Endodermal cell (in vitro differentiated cells): Measurements from ENCODE around the gene XYLT1. TPM values are rescaled to one million over a fixed set of nuclear protein-coding genes. Genes with fewer than 3 reads are reported as not detected.

Experiments used
- DNase-seq: peaks from one replicate; pipeline ENCODE4 v3.0.0-alpha.2; 2017
- H3K27ac ChIP-seq: 2 replicates; pipeline ENCODE4 v1.5.1; 2013; ENCODE audit warnings: mild to moderate bottlenecking, low read depth, low read length, moderate library complexity
- H3K27me3 ChIP-seq: 2 replicates; pipeline ENCODE4 v1.6.1; 2013; ENCODE audit warnings: mild to moderate bottlenecking, low read length, moderate library complexity; ENCODE audit not compliant: insufficient read depth, control insufficient read depth, poor library complexity, severe bottlenecking
- H3K36me3 ChIP-seq: 2 replicates; pipeline ENCODE4 v1.7.0; 2013; ENCODE audit warnings: mild to moderate bottlenecking, low read length, moderate library complexity; ENCODE audit not compliant: control insufficient read depth, insufficient read depth
- H3K4me1 ChIP-seq: one replicate; pipeline ENCODE4 v1.7.0; 2013; ENCODE audit warnings: low read length; ENCODE audit not compliant: control insufficient read depth, insufficient read depth
- H3K4me3 ChIP-seq: 2 replicates; pipeline ENCODE4 v1.5.1; 2013; ENCODE audit warnings: mild to moderate bottlenecking, low read length, moderate library complexity
- H3K9ac ChIP-seq: 2 replicates; pipeline ENCODE4 v1.6.1; 2013; ENCODE audit warnings: mild to moderate bottlenecking, low read length, moderate library complexity; ENCODE audit not compliant: poor library complexity, severe bottlenecking; ENCODE audit errors: extremely low read depth
- H3K9me3 ChIP-seq: 2 replicates; pipeline ENCODE4 v1.6.1; 2013; ENCODE audit warnings: mild to moderate bottlenecking, low read length, moderate library complexity; ENCODE audit not compliant: control insufficient read depth
- H3K27ac Mint-ChIP-seq: 2 replicates; pipeline ENCODE4 v1.8.0; 2020; ENCODE audit warnings: mixed read lengths
- H3K27me3 Mint-ChIP-seq: 2 replicates; pipeline ENCODE4 v1.8.0; 2021; ENCODE audit warnings: mild to moderate bottlenecking, mixed read lengths; ENCODE audit not compliant: insufficient read depth
- H3K36me3 Mint-ChIP-seq: 2 replicates; pipeline ENCODE4 v1.8.0; 2020; ENCODE audit warnings: low read depth, mixed read lengths
- H3K4me1 Mint-ChIP-seq: 2 replicates; pipeline ENCODE4 v1.8.0; 2020; ENCODE audit warnings: mixed read lengths
- H3K4me3 Mint-ChIP-seq: 2 replicates; pipeline ENCODE4 v1.8.0; 2020; ENCODE audit warnings: mild to moderate bottlenecking, moderate library complexity, mixed read lengths
- H3K9me3 Mint-ChIP-seq: 2 replicates; pipeline ENCODE4 v1.8.0; 2020; ENCODE audit warnings: mild to moderate bottlenecking, mixed read lengths
- CTCF ChIP-seq: fragments of 200-600 bp; sonication (generic); conservative IDR thresholded peaks from 2 replicates; pipeline ENCODE4 v1.5.0; 2021; ENCODE audit warnings: antibody characterized with exemption, mild to moderate bottlenecking
- WGBS, 2 experiments: methylation state at CpG; one replicate each; pipeline versions ENCODE4 v1.1.5 to v1.1.7; 2013; ENCODE audit warnings: missing lambda C conversion rate in 2 of 2, mixed read lengths in 1 of 2; ENCODE audit not compliant: insufficient coverage in 1 of 2, insufficient read length in 1 of 2; 5-methylcytosine and 5-hydroxymethylcytosine counted together
- total RNA-seq, 2 donors: library from RNA; stranded (reverse); fragmentation: NEBNext Ultra II Directional in 1 of 2; extraction: Animal tissue kit (Norgen Biotek cat#: 25700) in 1 of 2; gene quantifications; 2 replicates in 1 of 2; 3 replicates in 1 of 2; pipeline ENCODE4 v1.2.1, GENCODE V29; 2021

The XYLT1 gene
- total RNA-seq, 2 donors from 2014 or later, result 26.8 to 28.5 TPM

- TF ChIP-seq CTCF, result no peak
- H3K4me1 ChIP-seq, result no peaks in the 10 kb centered on the region
- no peaks in the 10 kb centered on the region for H3K36me3 ChIP-seq
- no peaks in the 10 kb centered on the region for H3K27me3 Mint-ChIP-seq
- no peak for DNase-seq
- H3K36me3 Mint-ChIP-seq, result no peaks in the 10 kb centered on the region
- no peaks in the 10 kb centered on the region for H3K27me3 ChIP-seq
- H3K4me1 Mint-ChIP-seq, result no peaks in the 10 kb centered on the region
- H3K9me3 ChIP-seq, result no peaks in the 10 kb centered on the region
- H3K9ac ChIP-seq, result no peak overlapping the region
- no peak overlapping the region for H3K27ac ChIP-seq
- no peak overlapping the region for H3K4me3 ChIP-seq
- no peak overlapping the region for H3K4me3 Mint-ChIP-seq
- no peaks in the 10 kb centered on the region for H3K9me3 Mint-ChIP-seq
- 86 to 96% methylated on average over 7 of the region's 7 CpGs for WGBS, 2 experiments
- H3K27ac Mint-ChIP-seq, result no peak overlapping the region
Measured at GRCh38 chr16:17058471-17058870, 412.3 kb downstream of the XYLT1 start.

GRCh38 chr16:17056666-17057065, 414.1 kb downstream of the XYLT1 start:
- no peaks in the 10 kb centered on the region for H3K4me1 Mint-ChIP-seq
- Histone ChIP-seq H3K27me3 (no peaks in the 10 kb centered on the region), H3K36me3 (no peaks in the 10 kb centered on the region), H3K4me3 (no peak overlapping the region), H3K9ac (no peak overlapping the region), H3K27ac (no peak overlapping the region), H3K9me3 (no peaks in the 10 kb centered on the region), H3K4me1 (no peaks in the 10 kb centered on the region)
- H3K27ac Mint-ChIP-seq, result no peak overlapping the region
- no peak for DNase-seq
- H3K36me3 Mint-ChIP-seq, result no peaks in the 10 kb centered on the region
- H3K27me3 Mint-ChIP-seq, result no peaks in the 10 kb centered on the region
- H3K4me3 Mint-ChIP-seq, result no peak overlapping the region
- 100% methylated on average over 1 of the region's 1 CpG for WGBS, 2 experiments
- TF ChIP-seq CTCF, result no peak
- no peaks in the 10 kb centered on the region for H3K9me3 Mint-ChIP-seq

GRCh38 chr16:17053536-17054160, 417.1 kb downstream of the XYLT1 start:
- Histone ChIP-seq H3K9ac (no peak overlapping the region), H3K27ac (no peak overlapping the region), H3K4me1 (no peaks in the 10 kb centered on the region), H3K9me3 (peaks cover 4% of the 10 kb centered on the region), H3K36me3 (no peaks in the 10 kb centered on the region), H3K27me3 (no peaks in the 10 kb centered on the region), H3K4me3 (no peak overlapping the region)
- Mint-ChIP-seq H3K27me3 (no peaks in the 10 kb centered on the region), H3K4me1 (no peaks in the 10 kb centered on the region), H3K4me3 (no peak overlapping the region), H3K27ac (peak overlapping the region; percentile 53), H3K9me3 (peaks cover 11% of the 10 kb centered on the region), H3K36me3 (no peaks in the 10 kb centered on the region)
- WGBS, 2 experiments, result 38 to 71% methylated on average over 1 to 4 of the region's 4 CpGs
- DNase-seq, result no peak
- TF ChIP-seq CTCF, result peak; percentile 60
